ENCODE measurements around the gene CPZ. TPM values are rescaled to one million over a fixed set of nuclear protein-coding genes. Genes with fewer than 3 reads are reported as not detected.

The CPZ gene
- polyA plus RNA-seq (2012; ENCODE audit: insufficient read length, low read depth), result 12.8 TPM

DNA sequence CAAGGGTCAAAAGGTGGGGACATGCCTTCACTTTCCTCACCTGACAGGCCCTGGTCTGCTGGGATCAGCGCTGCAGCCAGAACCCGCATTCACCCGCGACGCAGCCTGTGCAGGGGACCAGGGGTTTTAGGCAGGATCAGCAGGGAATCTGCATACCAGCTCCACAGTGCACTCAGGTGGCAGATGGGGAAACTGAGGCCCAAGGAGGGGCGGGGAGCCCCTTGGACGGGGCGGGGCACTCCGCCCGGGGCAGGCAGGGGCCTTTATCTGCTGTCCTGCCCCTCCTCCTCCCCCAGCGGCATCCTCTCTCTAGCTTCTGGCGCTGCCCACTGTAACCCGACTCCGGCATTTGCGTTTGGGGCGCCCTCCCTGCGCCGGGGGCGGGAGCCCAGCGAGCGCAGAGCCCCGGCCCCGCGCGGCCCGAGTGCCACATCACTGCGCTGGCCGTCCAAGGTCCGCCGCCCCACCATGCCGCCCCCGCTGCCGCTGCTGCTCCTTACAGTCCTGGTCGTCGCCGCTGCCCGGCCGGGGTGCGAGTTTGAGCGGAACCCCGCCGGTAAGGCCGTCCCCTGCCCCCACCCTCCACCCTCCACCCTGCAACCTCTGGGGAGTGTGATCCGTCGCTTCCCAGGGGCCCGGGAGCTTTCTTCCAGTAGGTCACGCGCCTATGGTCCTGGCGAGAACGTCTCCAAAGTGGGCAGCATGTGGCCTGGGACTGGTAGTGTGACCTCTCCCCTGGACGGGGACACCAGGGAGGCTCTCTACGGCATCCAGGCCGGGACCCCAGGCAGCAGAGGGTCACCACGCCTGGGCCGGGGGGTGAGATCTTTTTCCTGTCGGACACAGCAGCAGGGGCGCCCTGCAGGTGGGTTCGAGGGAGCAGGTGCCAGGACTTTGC, at the start of gene CPZ:
TSS of gene CPZ (plus strand) at position 400 of the 898 bp plus-strand sequence. CDS start at position 469, 69 bp downstream.
- TF ChIP-seq, protein P1, sequence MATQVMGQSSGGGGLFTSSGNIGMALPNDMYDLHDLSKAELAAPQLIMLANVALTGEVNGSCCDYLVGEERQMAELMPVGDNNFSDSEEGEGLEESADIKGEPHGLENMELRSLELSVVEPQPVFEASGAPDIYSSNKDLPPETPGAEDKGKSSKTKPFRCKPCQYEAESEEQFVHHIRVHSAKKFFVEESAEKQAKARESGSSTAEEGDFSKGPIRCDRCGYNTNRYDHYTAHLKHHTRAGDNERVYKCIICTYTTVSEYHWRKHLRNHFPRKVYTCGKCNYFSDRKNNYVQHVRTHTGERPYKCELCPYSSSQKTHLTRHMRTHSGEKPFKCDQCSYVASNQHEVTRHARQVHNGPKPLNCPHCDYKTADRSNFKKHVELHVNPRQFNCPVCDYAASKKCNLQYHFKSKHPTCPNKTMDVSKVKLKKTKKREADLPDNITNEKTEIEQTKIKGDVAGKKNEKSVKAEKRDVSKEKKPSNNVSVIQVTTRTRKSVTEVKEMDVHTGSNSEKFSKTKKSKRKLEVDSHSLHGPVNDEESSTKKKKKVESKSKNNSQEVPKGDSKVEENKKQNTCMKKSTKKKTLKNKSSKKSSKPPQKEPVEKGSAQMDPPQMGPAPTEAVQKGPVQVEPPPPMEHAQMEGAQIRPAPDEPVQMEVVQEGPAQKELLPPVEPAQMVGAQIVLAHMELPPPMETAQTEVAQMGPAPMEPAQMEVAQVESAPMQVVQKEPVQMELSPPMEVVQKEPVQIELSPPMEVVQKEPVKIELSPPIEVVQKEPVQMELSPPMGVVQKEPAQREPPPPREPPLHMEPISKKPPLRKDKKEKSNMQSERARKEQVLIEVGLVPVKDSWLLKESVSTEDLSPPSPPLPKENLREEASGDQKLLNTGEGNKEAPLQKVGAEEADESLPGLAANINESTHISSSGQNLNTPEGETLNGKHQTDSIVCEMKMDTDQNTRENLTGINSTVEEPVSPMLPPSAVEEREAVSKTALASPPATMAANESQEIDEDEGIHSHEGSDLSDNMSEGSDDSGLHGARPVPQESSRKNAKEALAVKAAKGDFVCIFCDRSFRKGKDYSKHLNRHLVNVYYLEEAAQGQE (IDR thresholded peaks at IDR 0.05; ENCODE audit: insufficient read depth in 1 of 2, low read depth in 2 of 2, low read length in 2 of 2), result no peak
- TF ChIP-seq POLR2AphosphoS5 (IDR thresholded peaks at IDR 0.05; ENCODE audit: low read depth, low read length) (no peak), TAF1 (IDR thresholded peaks at IDR 0.05; ENCODE audit: borderline replicate concordance, insufficient read depth, low read length) (no peak), FOXP2 (optimal IDR thresholded peaks at IDR 0.05; ENCODE audit: borderline replicate concordance, extremely low read depth, extremely low read length, insufficient read depth) (no peak), SIN3A (IDR thresholded peaks at IDR 0.05; ENCODE audit: borderline replicate concordance, insufficient read depth, low read length) (no peak)

DNA sequence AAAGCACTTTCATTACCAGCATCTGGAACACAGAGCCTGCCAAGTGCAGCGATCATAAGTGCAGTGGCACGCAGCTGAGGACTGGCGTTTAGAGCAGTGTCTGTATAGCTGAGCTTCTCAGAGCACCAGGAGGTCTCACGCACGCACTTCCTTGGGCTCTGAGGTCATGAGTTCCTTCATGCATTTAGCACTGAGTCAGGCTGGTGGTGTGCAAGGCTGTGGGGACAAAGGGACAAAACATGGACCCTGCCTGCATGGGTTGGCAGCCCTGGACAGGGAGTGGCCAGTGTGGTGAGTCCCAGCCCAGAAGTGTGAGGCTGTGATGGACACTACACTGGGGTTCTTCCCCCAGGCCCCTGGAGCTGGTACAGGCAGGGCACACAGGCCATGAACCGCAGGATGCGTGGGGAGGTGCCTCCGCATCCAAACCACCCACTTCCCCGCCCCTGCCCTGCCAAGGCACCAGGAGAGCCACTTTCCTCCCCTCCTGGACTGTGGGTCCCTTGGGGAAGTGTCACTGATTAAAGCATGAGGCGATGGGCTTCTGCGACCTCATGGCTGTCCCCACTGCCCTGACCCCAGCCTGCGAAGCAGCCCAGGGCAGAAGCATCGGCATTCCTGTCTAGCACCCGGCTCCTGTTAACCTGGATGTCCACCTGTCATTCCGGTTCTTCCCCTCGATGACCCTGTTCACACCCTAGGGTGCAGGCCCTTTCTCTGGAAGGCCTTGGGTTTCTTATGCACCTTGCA, 49.6 kb upstream of the CPZ start:
- TF ChIP-seq FOXP2 (optimal IDR thresholded peaks at IDR 0.05; ENCODE audit: borderline replicate concordance, extremely low read depth, extremely low read length, insufficient read depth) (no peak), SIN3A (IDR thresholded peaks at IDR 0.05; ENCODE audit: borderline replicate concordance, insufficient read depth, low read length) (no peak), TAF1 (IDR thresholded peaks at IDR 0.05; ENCODE audit: borderline replicate concordance, insufficient read depth, low read length) (no peak), POLR2AphosphoS5 (IDR thresholded peaks at IDR 0.05; ENCODE audit: low read depth, low read length) (no peak)
- TF ChIP-seq, protein P1 (IDR thresholded peaks at IDR 0.05; ENCODE audit: insufficient read depth in 1 of 2, low read depth in 2 of 2, low read length in 2 of 2), result no peak

DNA sequence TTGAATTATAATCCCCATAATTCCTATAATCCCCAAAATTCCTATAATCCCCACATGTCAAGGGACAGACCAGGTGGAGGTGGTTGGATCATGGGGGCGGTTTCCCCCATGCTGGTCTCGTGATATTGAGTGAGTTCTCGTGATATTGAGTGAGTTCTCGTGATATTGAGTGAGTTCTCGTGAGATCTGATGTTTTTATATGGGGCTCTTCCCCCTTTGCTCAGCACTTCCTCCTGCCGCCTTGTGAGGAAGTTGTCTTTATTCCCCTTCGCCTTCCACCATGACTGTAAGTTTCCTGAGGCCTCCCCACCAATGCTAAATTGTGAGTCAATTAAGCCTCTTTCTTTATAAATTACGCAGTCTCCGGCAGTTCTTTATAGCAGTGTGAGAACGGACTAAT, 48.9 kb upstream of the CPZ start:
- TF ChIP-seq, protein P1 (IDR thresholded peaks at IDR 0.05; ENCODE audit: insufficient read depth in 1 of 2, low read depth in 2 of 2, low read length in 2 of 2), result no peak
- TF ChIP-seq SIN3A (IDR thresholded peaks at IDR 0.05; ENCODE audit: borderline replicate concordance, insufficient read depth, low read length), result no peak
- TF ChIP-seq TAF1 (IDR thresholded peaks at IDR 0.05; ENCODE audit: borderline replicate concordance, insufficient read depth, low read length), result no peak
- no peak for TF ChIP-seq FOXP2 (optimal IDR thresholded peaks at IDR 0.05; ENCODE audit: borderline replicate concordance, extremely low read depth, extremely low read length, insufficient read depth)
- TF ChIP-seq POLR2AphosphoS5 (IDR thresholded peaks at IDR 0.05; ENCODE audit: low read depth, low read length), result no peak

DNA sequence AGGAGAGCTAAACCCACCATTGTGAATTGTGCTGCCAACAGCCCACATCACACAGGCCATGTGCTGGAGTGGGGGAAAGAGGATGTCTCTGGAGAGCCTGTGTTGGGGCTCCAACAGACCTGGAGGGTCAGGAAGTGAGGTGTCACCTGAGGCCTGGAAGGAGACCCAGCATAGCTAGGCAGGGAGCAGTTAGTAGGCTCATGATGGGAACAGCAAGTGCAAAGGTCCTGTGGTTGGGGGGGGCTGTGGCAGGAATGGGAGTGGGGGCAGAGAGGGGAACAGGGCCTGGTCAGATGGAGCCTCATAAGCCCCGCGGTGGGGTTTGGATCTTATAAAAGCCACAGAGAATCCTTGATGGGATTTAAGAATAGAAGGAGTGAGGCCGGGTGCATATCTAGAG, 48.3 kb upstream of the CPZ start:
- no peak for TF ChIP-seq FOXP2 (optimal IDR thresholded peaks at IDR 0.05; ENCODE audit: borderline replicate concordance, extremely low read depth, extremely low read length, insufficient read depth)

DNA sequence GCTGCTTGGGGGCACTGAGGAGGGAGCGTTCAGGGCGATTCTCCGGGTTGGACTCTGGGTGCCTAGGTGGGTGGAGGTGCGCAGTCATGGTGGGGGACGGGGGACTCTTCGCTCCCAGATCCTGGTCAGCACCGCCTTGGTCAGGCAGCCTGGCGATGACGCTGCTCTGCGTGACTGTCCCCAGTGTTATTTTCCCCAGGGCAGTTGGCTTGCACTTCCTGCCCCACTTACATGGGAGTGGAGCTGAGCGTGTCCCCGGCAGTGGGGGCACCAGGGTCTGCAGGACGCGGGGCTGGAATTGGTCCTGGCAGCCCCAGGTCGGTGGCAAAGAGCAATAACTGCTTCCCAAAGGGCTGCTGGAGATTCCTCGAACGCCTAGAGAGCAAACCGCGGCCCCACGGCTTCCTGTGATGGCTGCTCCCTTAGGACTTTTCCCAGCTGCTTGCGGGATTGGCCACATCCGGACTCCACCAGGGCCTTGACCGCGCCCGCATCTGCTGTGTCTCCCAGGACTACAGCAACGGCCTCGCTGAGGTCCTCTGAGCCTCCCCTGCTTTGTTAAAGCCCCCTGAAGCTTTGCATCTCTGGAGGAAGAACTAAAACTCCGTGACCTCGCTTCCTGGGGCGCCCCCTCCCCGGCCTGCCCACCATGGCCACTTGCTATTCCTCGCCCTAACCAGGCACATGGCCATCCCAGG, 47.7 kb upstream of the CPZ start:
- TF ChIP-seq FOXP2 (optimal IDR thresholded peaks at IDR 0.05; ENCODE audit: borderline replicate concordance, extremely low read depth, extremely low read length, insufficient read depth), result no peak
- TF ChIP-seq, protein P1 (IDR thresholded peaks at IDR 0.05; ENCODE audit: insufficient read depth in 1 of 2, low read depth in 2 of 2, low read length in 2 of 2), result no peak
- no peak for TF ChIP-seq POLR2AphosphoS5 (IDR thresholded peaks at IDR 0.05; ENCODE audit: low read depth, low read length)
- no peak for TF ChIP-seq SIN3A (IDR thresholded peaks at IDR 0.05; ENCODE audit: borderline replicate concordance, insufficient read depth, low read length)
- no peak for TF ChIP-seq TAF1 (IDR thresholded peaks at IDR 0.05; ENCODE audit: borderline replicate concordance, insufficient read depth, low read length)

Data from PFSK-1 (cell line).